NT2/D1 (cell line): ENCODE data around the gene ADARB2.

Source experiments
- DNase-seq: peaks from one replicate; pipeline ENCODE4 v3.0.0-alpha.2; 2011; ENCODE audit warnings: low read depth, low spot score
- H3K27me3 ChIP-seq: 2 replicates; pipeline ENCODE4 v1.6.0; 2011; ENCODE audit warnings: mild to moderate bottlenecking; ENCODE audit not compliant: insufficient read length, insufficient read depth
- H3K36me3 ChIP-seq: 2 replicates; pipeline ENCODE4 v1.6.1; 2011; ENCODE audit warnings: mild to moderate bottlenecking, low read length, mixed read lengths; ENCODE audit not compliant: insufficient read depth, insufficient read length
- H3K4me1 ChIP-seq: 2 replicates; pipeline ENCODE4 v1.5.1; 2011; ENCODE audit not compliant: insufficient read depth, insufficient read length
- H3K4me3 ChIP-seq: 2 replicates; pipeline ENCODE4 v1.5.1; 2011; ENCODE audit warnings: low read depth; ENCODE audit not compliant: insufficient read length
- H3K9ac ChIP-seq: 2 replicates; pipeline ENCODE4 v1.6.0; 2011; ENCODE audit warnings: low read depth; ENCODE audit not compliant: insufficient read length
- H3K9me3 ChIP-seq: 2 replicates; pipeline ENCODE4 v1.5.1; 2011; ENCODE audit warnings: mild to moderate bottlenecking, low read length; ENCODE audit not compliant: insufficient read depth
- SUZ12 ChIP-seq: IDR thresholded peaks from 2 replicates; pipeline ENCODE4 v1.6.1; 2011; ENCODE audit not compliant: insufficient read length, insufficient read depth; ENCODE audit errors: extremely low read depth
- YY1 ChIP-seq: IDR thresholded peaks from 2 replicates; pipeline ENCODE4 v1.6.1; 2011; ENCODE audit not compliant: insufficient read length, insufficient read depth
- ZNF274 ChIP-seq: IDR thresholded peaks from 2 replicates; pipeline ENCODE4 v1.6.1; 2011; ENCODE audit warnings: mild to moderate bottlenecking, low read depth, low read length

The ADARB2 gene

GRCh38 chr10:1406132-1406966 lies 331.0 kb downstream of the ADARB2 start:
- Histone ChIP-seq H3K36me3 (no peaks in the 10 kb centered on the region), H3K4me3 (no peak overlapping the region), H3K9ac (no peak overlapping the region), H3K9me3 (no peaks in the 10 kb centered on the region), H3K4me1 (no peaks in the 10 kb centered on the region), H3K27me3 (no peaks in the 10 kb centered on the region)
- TF ChIP-seq SUZ12: no peak
- no peak for DNase-seq

DNA sequence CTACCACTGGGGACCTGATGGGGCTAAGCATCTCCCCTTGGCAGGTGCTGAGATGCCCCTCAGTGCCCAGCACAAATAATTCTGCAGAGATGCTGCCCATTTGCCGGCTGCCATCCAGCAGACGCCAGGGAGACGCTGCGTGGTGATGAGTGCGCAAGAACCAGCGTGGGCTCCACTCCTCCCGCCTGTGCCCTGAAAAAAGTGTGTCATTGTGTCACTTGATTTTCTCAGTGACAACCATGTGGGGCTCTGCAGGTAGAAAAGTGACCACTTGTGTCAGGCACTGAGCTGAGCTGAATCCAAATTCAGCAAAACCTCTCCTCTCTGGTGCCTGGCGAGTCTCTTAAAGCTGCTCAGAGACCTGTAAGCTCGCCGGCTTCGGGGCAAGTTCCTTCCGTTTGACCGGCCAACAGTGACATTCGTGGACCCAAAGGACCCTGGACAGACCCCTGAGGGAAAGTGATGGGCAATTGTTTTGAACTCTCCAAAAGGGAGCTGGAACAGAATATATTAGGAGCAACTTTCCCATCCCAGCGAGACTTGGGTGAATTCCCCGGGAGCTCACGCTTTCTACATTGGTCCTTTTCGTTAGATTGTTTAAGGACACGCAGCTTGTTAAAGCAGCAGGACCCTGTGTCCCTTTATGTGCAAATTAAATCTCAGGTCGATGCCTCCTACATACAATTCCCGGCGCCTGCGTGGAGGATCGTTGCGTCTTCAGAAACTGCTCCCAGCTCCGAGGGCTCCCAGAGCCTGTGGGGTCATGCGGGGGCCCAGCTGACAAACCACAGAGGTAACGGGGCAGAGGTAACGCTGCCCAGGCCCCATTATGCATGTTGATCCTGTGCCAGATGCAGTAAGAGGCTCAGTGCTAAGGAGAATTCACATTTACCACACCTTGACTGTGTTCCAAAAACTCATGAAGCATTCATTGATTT lies 332.7 kb downstream of the ADARB2 start:
- no peak overlapping the region for H3K4me3 ChIP-seq
- TF ChIP-seq ZNF274: no peak
- no peak for TF ChIP-seq YY1
- no peak for TF ChIP-seq SUZ12
- no peaks in the 10 kb centered on the region for H3K36me3 ChIP-seq
- no peak for DNase-seq
- no peaks in the 10 kb centered on the region for H3K27me3 ChIP-seq
- H3K9me3 ChIP-seq: no peaks in the 10 kb centered on the region
- H3K4me1 ChIP-seq: peaks cover 7% of the 10 kb centered on the region
- H3K9ac ChIP-seq: no peak overlapping the region

- Histone ChIP-seq H3K36me3 (no peaks in the 10 kb centered on the region), H3K27me3 (no peaks in the 10 kb centered on the region), H3K9ac (no peak overlapping the region), H3K4me3 (no peak overlapping the region), H3K9me3 (no peaks in the 10 kb centered on the region), H3K4me1 (peaks cover 7% of the 10 kb centered on the region)
- DNase-seq: no peak
- no peak for TF ChIP-seq SUZ12
- TF ChIP-seq ZNF274: no peak
- TF ChIP-seq YY1: no peak
Observed at GRCh38 chr10:1403508-1404322, 333.6 kb downstream of the ADARB2 start.

DNA sequence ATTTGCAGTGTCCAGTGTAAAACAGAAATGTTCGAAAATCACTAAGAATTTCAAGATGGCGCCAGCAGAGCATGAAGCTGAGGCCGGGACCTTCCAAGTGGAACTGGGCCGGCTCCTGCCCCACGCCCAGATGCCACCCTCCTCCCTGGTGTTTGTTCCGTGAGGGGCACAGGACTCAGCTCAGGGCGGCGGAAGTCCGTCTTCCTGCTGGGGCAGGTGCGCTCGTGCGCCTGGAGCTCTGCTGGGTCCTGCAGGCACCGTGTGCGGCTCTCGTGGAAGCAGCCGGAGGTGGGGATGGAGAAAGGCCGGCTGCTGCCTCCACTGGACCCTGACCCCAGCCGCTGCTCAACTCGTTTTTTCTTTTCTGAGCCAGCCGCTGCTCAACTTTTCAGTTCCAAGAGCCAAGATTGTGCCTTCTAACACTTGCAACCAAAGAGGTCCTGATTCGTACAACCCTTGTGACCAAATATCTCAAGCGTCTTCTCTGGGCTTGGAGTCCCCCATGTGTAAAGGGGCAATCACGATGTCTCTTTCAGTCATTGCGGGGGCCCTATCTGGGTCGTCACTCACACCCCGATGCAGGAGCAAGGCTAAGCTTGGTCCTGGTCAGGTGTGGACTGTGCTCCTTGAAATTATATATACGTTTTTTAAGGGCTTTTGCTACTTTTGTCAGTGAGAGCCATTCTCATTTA lies 334.4 kb downstream of the ADARB2 start:
- Histone ChIP-seq H3K4me3 (no peak overlapping the region), H3K9me3 (no peaks in the 10 kb centered on the region), H3K9ac (no peak overlapping the region), H3K4me1 (peaks cover 7% of the 10 kb centered on the region), H3K36me3 (no peaks in the 10 kb centered on the region), H3K27me3 (no peaks in the 10 kb centered on the region)
- DNase-seq: no peak
- TF ChIP-seq ZNF274 (no peak), SUZ12 (no peak), YY1 (no peak)

DNA sequence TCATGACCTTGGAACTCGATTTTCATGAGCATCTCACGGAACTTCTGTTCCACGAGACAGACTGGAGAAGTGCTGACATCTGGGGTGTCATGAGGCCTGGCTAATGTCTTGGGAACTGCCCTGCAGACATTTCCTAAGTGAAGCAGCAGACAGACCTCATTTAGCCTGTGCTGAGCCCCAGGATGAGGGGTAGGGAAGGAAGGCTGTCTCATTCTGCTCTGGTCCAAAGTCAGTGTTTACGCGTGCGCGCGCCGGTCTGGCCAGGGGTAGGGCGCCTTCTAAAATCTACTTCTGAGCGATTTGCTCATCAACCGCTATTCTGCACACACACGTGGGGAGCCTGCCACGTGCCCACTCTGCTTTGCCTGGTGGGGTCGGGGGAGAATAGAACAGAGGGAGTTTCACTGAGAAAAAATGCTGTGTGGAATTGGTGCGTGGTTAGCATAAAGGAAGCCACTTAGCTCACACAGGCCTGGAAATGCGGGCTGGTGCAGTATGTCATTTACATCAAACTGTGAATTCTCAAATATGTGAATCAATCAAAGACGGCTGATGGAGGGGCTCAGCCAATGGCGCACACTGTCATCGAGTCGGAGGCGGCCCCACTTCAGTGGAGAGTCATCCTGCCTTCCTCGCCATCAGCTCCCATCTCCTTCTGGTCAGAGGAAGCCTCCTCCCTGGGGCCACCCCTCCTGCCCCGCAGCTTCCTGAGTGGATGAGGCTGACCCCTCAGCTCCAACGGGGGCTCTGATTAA lies 335.1 kb downstream of the ADARB2 start:
- Histone ChIP-seq H3K9ac (no peak overlapping the region), H3K36me3 (no peaks in the 10 kb centered on the region), H3K27me3 (no peaks in the 10 kb centered on the region), H3K4me1 (peaks cover 7% of the 10 kb centered on the region), H3K4me3 (no peak overlapping the region), H3K9me3 (no peaks in the 10 kb centered on the region)
- no peak for TF ChIP-seq YY1
- TF ChIP-seq SUZ12: no peak
- no peak for TF ChIP-seq ZNF274
- no peak for DNase-seq
